HepG2 (cell line): Measurements from ENCODE around the gene TRIM28. TPM values are rescaled to one million over a fixed set of nuclear protein-coding genes. Genes with fewer than 3 reads are reported as not detected.

Source experiments
- DBP ChIP-seq: sonication (generic); formaldehyde crosslinking; IDR thresholded peaks from 2 replicates; pipeline ENCODE4 v1.4.0; 2020; ENCODE audit warnings: missing genetic modification reagents; ENCODE audit errors: not compliant biosample characterization
- GZF1 ChIP-seq: sonication (generic); formaldehyde crosslinking; IDR thresholded peaks from 2 replicates; pipeline ENCODE4 v1.5.1; 2020; ENCODE audit warnings: mild to moderate bottlenecking, missing genetic modification reagents
- MAX ChIP-seq: IDR thresholded peaks from 2 replicates; pipeline ENCODE4 v1.6.1; 2012; ENCODE audit warnings: inconsistent platforms
- NFKBIZ ChIP-seq: IDR thresholded peaks from 2 replicates; pipeline ENCODE4 v1.6.1; 2018; ENCODE audit warnings: missing genetic modification reagents, missing compliant biosample characterization
- SOX6 ChIP-seq, 2 experiments: fragments of 450-650 bp in 1 of 2; sonication (generic) in 1 of 2; formaldehyde crosslinking in 1 of 2; IDR thresholded peaks; 2 replicates each; pipeline versions ENCODE4 v1.4.0 to v1.6.1; 2017 to 2020; ENCODE audit warnings: antibody characterized with exemption in 1 of 2, mild to moderate bottlenecking in 1 of 2, missing genetic modification reagents in 1 of 2
- TGIF2 ChIP-seq: IDR thresholded peaks from 2 replicates; pipeline ENCODE4 v1.6.1; 2016; ENCODE audit warnings: control low read depth, missing compliant biosample characterization
- THRA ChIP-seq: sonication (generic); formaldehyde crosslinking; IDR thresholded peaks from 2 replicates; pipeline ENCODE4 v1.4.0; 2020; ENCODE audit warnings: missing genetic modification reagents, borderline replicate concordance
- ZFP41 ChIP-seq: sonication (generic); formaldehyde crosslinking; IDR thresholded peaks from 2 replicates; pipeline ENCODE4 v1.4.0; 2020; ENCODE audit warnings: mild to moderate bottlenecking, missing genetic modification reagents, borderline replicate concordance
- ZNF10 ChIP-seq: sonication (generic); formaldehyde crosslinking; IDR thresholded peaks from 2 replicates; pipeline ENCODE4 v1.4.0; 2020; ENCODE audit warnings: mild to moderate bottlenecking, low read depth, missing genetic modification reagents, borderline replicate concordance
- ZNF770 ChIP-seq: sonication (generic); formaldehyde crosslinking; IDR thresholded peaks from 2 replicates; pipeline ENCODE4 v1.5.0; 2020; ENCODE audit warnings: mild to moderate bottlenecking, missing genetic modification reagents
- polyA plus RNA-seq, 8 experiments: library from polyadenylated mRNA; depleted of rRNA in 3 of 8; stranded (reverse) in 7 of 8; unstranded in 1 of 8; fragments of >200 nt; fragmentation: Illumina TruSeq in 4 of 8; extraction: Trizol in 4 of 8; gene quantifications; 2 replicates each; pipeline versions ENCODE4 v1.2.1 to v1.2.3, GENCODE V29; 2011 to 2016; ENCODE audit warnings: low read depth in 4 of 8, missing spikeins in 1 of 8, mixed read lengths in 1 of 8; ENCODE audit not compliant: insufficient read depth in 1 of 8
- total RNA-seq, 5 experiments: library from RNA; depleted of rRNA; stranded (reverse); fragments of >200 nt; fragmentation: Illumina TruSeq; extraction: Trizol; gene quantifications; 2 replicates each; pipeline ENCODE4 v1.2.3, GENCODE V29; 2016; ENCODE audit warnings: low read depth in 1 of 5
- TF ChIP-seq, protein P1 (sequence below): sonication (generic); formaldehyde crosslinking; IDR thresholded peaks from 2 replicates; pipeline ENCODE4 v1.5.0; 2020; ENCODE audit warnings: missing genetic modification reagents
- TF ChIP-seq, protein P2 (sequence below): sonication (generic); formaldehyde crosslinking; IDR thresholded peaks from 2 replicates; pipeline ENCODE4 v1.8.0; 2022; ENCODE audit warnings: mild to moderate bottlenecking, missing genetic modification reagents, moderate library complexity
- TF ChIP-seq, protein P3 (sequence below): IDR thresholded peaks from 2 replicates; pipeline ENCODE4 v1.6.1; 2016; ENCODE audit warnings: mild to moderate bottlenecking
- TF ChIP-seq, protein P4 (sequence below): sonication (generic); formaldehyde crosslinking; conservative IDR thresholded peaks from 2 replicates; pipeline ENCODE4 v1.4.0; 2020; ENCODE audit warnings: missing genetic modification reagents
- TF ChIP-seq, protein P5 (sequence below): sonication (generic); formaldehyde crosslinking; IDR thresholded peaks from 2 replicates; pipeline ENCODE4 v1.8.0; 2022; ENCODE audit warnings: low read depth, missing genetic modification reagents

Gene TRIM28
- total and polyA plus RNA-seq, 2 of the 13 experiments (the other 11 are each of a cell fraction or from before 2014, with no cell fraction given), result 361 to 439 TPM

DNA sequence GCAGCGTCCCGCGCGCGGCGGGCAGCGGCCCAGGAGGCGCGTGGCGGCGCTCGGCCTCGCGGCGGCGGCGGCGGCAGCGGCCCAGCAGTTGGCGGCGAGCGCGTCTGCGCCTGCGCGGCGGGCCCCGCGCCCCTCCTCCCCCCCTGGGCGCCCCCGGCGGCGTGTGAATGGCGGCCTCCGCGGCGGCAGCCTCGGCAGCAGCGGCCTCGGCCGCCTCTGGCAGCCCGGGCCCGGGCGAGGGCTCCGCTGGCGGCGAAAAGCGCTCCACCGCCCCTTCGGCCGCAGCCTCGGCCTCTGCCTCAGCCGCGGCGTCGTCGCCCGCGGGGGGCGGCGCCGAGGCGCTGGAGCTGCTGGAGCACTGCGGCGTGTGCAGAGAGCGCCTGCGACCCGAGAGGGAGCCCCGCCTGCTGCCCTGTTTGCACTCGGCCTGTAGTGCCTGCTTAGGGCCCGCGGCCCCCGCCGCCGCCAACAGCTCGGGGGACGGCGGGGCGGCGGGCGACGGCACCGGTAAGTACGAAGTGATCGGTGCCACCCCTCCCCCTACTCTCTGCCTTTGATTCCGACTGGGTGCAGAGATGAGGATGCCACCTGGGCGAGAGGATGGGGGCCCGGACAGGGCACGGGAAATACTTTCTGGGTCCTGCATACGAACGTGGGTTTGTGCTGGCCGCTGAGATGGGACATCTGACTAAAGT lies 874 bp downstream of the TRIM28 start (continued):
- TF ChIP-seq THRA (CRISPR knock-in tag) (no peak), ZNF770 (CRISPR knock-in tag) (0 out of 2 replicates have a peak, but pooled peaks have one; percentile 1), TGIF2 (0 out of 2 replicates have a peak, but pooled peaks have one; percentile 10), ZFP41 (CRISPR knock-in tag) (no peak), NFKBIZ (CRISPR knock-in tag) (no peak), MAX (peak; percentile 14; the same call in 1 of the 2 replicates), DBP (no peak), GZF1 (CRISPR knock-in tag) (no peak), ZNF10 (CRISPR knock-in tag) (no peak), SOX6 (IDR thresholded peaks at IDR 0.05) (no peak), SOX6 (CRISPR knock-in tag; IDR thresholded peaks at IDR 0.05) (no peak)
- TF ChIP-seq, protein P1, sequence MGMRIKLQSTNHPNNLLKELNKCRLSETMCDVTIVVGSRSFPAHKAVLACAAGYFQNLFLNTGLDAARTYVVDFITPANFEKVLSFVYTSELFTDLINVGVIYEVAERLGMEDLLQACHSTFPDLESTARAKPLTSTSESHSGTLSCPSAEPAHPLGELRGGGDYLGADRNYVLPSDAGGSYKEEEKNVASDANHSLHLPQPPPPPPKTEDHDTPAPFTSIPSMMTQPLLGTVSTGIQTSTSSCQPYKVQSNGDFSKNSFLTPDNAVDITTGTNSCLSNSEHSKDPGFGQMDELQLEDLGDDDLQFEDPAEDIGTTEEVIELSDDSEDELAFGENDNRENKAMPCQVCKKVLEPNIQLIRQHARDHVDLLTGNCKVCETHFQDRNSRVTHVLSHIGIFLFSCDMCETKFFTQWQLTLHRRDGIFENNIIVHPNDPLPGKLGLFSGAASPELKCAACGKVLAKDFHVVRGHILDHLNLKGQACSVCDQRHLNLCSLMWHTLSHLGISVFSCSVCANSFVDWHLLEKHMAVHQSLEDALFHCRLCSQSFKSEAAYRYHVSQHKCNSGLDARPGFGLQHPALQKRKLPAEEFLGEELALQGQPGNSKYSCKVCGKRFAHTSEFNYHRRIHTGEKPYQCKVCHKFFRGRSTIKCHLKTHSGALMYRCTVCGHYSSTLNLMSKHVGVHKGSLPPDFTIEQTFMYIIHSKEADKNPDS, result no peak
- TF ChIP-seq, protein P2, sequence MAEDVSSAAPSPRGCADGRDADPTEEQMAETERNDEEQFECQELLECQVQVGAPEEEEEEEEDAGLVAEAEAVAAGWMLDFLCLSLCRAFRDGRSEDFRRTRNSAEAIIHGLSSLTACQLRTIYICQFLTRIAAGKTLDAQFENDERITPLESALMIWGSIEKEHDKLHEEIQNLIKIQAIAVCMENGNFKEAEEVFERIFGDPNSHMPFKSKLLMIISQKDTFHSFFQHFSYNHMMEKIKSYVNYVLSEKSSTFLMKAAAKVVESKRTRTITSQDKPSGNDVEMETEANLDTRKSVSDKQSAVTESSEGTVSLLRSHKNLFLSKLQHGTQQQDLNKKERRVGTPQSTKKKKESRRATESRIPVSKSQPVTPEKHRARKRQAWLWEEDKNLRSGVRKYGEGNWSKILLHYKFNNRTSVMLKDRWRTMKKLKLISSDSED, result no peak
- TF ChIP-seq, protein P3, sequence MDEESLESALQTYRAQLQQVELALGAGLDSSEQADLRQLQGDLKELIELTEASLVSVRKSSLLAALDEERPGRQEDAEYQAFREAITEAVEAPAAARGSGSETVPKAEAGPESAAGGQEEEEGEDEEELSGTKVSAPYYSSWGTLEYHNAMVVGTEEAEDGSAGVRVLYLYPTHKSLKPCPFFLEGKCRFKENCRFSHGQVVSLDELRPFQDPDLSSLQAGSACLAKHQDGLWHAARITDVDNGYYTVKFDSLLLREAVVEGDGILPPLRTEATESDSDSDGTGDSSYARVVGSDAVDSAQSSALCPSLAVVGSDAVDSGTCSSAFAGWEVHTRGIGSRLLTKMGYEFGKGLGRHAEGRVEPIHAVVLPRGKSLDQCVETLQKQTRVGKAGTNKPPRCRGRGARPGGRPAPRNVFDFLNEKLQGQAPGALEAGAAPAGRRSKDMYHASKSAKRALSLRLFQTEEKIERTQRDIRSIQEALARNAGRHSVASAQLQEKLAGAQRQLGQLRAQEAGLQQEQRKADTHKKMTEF, result no peak
- TF ChIP-seq, protein P4, sequence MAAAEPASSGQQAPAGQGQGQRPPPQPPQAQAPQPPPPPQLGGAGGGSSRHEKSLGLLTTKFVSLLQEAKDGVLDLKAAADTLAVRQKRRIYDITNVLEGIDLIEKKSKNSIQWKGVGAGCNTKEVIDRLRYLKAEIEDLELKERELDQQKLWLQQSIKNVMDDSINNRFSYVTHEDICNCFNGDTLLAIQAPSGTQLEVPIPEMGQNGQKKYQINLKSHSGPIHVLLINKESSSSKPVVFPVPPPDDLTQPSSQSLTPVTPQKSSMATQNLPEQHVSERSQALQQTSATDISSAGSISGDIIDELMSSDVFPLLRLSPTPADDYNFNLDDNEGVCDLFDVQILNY (CRISPR knock-in tag), result no peak
- TF ChIP-seq, protein P5, sequence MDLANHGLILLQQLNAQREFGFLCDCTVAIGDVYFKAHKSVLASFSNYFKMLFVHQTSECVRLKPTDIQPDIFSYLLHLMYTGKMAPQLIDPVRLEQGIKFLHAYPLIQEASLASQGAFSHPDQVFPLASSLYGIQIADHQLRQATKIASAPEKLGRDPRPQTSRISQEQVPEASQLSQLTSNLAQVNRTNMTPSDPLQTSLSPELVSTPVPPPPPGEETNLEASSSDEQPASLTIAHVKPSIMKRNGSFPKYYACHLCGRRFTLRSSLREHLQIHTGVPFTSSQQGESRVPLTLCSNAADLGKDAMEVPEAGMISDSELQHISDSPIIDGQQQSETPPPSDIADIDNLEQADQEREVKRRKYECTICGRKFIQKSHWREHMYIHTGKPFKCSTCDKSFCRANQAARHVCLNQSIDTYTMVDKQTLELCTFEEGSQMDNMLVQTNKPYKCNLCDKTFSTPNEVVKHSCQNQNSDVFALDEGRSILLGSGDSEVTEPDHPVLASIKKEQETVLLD (CRISPR knock-in tag), result peak; percentile 42
